Measurements from ENCODE around the gene PLEKHA6.

PLEKHA6 gene

GRCh38 chr1:204377800-204378668 lies 18.3 kb upstream of the PLEKHA6 start:
- no peak for DNase-seq

DNA sequence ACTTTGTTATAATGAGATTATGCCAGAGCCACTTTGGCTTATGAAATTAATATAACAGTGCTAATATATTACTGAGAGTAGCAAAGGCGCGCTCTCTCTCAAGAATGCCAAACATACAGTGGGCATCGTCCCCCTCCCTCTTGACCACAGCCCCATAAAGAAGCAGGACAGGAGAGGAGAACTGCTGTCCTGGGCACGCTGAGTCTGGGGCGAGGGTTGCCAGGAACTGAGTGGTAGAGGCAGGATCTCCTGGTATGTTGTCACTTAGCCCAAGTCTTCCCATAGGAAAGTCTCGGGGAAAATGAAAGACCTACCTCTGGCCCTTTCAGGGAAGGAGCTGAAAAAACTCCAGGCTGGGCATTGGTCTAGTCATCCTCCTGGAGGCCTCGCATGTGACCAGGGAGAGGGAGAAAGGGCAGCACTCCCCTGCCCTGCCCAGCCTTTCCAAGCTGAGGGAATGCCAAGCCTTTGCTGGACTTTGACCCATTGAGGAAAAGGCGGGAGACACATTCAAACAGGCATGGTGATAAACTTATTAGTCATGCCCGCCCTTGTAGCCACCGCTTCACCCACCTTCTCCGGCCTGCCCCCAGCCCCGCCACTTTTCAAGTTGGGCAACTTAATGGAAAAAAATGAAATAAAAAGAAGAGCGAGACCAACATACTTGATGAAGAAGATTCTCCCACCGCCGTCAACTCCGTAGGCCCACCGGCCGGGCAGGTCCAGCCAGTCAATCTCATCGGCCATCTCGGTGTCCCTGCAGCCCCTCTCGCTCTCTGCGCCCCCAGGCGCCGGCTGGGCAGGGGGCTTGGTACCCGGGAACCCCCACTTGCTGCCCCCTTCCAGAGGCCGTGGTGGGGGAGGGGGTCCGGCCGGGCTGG lies 17.4 kb upstream of the PLEKHA6 start:
- no peak for DNase-seq

- DNase-seq: no peak
Measured at GRCh38 chr1:204376465-204376864, 16.7 kb upstream of the PLEKHA6 start.

GRCh38 chr1:204373911-204374310 lies 14.2 kb upstream of the PLEKHA6 start:
- DNase-seq: no peak

- DNase-seq: no peak
Measured at GRCh38 chr1:204370176-204370575, 10.4 kb upstream of the PLEKHA6 start.

- DNase-seq: no peak
Measured at GRCh38 chr1:204368996-204369726, 9.4 kb upstream of the PLEKHA6 start.

- DNase-seq: no peak
Measured at GRCh38 chr1:204367956-204368355, 8.2 kb upstream of the PLEKHA6 start.

DNA sequence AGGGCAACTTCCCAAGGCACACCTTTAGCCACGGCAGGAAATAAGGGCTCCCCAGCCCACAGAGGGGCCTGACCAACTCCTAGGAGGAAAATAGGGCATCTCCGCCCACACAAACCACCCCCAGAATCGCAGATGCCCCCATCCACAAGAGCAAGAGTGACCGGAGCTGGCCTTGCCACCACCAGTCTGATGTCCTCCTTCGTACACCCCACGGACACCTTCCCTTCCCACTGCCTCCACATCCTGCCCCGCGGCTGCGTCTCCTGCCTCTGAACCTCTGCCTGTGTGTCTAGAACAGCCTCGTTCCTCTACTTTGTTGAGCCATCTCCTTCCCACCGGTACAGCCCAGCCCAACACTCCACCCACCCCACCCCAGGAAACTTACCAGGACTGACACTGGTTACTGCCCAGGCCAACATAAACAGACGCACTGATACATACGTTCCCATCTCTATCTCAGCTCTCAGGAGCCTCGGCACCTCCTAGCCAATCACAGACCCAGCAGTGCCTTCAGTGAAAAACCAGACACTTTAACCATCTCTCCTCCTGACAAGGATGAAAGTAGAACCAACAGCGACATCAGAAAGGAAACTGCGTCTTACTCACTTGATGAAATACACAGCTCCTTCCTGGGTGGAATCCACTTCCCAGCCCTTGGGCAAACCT lies 7.6 kb upstream of the PLEKHA6 start:
- DNase-seq: no peak

DNA sequence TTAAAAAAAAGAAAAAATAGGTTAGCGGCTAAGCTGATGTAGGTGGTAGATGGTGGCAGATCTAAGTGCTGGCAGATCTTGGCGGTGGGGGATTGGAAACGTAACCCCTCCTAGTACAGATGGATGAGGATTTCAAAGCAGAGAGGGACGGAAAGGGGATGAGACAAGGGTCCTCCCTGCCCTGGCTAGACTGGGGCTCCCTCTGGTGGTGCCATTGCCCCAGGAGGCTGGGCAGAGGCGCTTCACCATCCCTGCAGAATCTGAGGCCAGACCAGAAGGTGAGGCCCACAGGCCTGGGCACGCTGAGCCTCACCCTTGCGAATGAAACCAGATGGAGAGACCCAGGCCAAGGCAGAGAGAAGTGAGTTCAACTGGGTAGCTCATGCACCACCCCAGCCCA lies 7.0 kb upstream of the PLEKHA6 start:
- DNase-seq: no peak

GRCh38 chr1:204363335-204364114 lies 3.8 kb upstream of the PLEKHA6 start:
- DNase-seq: peak; percentile 79

DNA sequence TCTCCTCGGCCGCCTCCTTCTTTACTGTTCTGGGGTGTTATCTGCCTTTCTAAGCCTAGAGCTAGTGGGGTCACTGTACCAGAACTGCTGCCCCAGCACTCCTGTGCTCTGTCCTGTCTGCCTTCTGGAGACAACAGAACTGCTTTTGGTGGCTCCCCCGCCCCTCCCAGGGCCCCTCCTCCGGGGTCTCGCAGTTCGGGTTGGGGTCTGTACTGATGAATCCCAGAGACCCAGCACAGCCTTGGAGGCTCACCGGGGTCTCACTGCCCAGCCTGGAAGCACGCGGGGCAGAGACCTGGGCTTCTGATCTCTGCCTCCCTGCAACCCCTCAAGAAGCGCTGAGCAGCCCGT lies 3.2 kb upstream of the PLEKHA6 start:
- no peak for DNase-seq

GRCh38 chr1:204361781-204362180 lies 2.1 kb upstream of the PLEKHA6 start:
- DNase-seq: no peak

- DNase-seq: no peak
Measured at GRCh38 chr1:204361341-204361771, 1.6 kb upstream of the PLEKHA6 start.

GRCh38 chr1:204360314-204360713 lies 585 bp upstream of the PLEKHA6 start:
- no peak for DNase-seq

DNA sequence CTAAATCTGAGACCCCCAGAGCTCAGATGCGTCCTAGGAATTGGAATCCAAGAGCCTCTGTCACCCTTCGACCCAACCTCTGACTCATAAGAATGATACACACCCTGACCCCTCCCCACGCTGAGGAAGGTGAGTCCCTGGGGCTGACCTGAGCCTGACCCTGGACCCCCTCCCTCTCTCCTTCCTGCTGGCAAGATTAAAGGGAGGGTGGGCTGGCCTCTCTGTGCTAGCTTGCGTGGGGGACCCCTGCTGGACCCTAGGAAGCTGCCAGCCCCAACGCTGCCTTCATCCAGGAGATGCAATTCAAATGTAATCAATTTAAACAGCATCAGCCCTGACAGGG lies 627 bp downstream of the PLEKHA6 start:
- DNase-seq: no peak

DNA sequence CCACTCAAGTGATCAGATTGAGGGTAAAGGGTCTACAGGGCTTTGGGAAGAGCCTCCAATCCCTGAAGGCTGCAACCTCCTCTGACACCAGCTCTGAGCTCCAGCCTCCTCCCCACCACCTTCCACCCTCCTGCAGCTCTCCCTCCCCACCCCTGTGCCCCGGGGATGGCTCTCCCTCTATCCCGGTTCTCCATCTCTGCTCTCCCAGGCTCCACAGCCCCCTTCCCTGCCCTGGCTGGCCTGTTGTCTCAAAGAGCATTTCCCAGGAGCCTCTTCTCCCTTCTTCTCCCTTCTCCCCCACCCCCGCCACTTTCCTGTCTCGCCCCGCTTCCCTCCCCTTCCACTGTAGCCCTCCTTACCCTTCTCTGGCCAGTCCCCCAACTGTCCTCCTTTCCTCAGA lies 1.1 kb downstream of the PLEKHA6 start:
- DNase-seq: no peak

DNA sequence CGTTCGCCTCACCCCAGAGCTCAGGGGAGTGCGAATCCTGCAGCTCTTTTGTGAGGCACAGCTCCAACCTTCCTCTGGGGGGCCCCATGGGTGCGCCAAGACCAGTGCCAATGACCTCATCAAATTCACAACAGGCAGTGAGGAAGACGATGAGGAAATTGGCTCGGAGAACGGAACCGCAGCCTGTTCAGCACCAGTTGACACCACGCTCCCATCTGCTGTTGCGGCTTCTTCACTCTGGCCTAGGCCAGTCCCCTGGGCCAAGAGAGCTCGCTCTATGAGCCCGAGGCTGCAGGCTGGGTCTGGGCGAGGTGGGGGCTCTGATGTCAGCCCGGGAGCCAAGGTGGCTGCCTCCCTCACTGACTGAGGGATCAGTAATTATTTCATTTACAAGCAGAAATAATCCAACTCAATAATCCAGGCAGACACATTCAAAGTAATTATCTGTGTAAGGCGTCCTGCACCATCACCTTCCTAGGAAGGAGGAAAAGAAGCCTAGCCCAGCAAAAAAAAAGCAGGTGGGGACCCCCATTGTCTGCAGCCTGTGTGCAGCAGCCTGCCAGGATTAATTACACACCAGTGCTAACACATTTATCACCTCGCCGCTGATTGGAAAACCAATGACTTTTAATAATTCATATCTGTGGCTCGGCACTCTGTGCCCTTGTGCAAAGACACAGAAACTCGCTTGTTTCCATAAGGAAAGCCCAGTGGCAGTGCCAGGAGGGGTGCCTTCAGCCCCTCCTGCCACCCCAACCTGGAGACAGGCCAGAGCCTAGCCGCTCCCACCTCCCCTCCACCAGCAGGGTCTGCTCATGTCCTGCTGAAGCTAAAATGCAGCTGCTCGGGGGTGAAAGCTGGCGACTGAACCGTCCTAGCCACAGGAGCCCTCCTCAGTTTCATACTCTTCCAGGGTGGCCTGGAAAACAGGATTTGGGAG lies 1.9 kb downstream of the PLEKHA6 start:
- no peak for DNase-seq

DNA sequence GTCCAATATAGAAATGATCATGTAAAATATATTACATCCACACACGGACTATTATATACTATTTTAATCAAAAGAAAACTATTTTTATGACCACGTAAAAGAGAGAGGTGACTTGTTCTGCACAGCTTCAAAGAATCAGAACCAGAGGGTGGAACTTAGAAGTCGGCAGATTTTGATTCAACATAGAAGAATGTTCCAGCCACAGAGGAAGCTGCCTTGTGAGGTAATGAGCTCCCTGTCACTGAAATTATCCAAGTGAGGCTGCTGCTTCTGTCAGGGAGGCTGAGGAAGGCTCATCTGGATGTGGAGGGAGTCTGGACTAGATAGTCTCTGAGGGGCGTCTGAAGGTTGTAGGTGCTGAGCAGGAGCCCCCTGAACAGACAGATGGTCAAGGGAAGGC lies 2.7 kb downstream of the PLEKHA6 start:
- DNase-seq: no peak

GRCh38 chr1:204355913-204356312 lies 3.8 kb downstream of the PLEKHA6 start:
- no peak for DNase-seq

GRCh38 chr1:204354579-204354978 lies 5.2 kb downstream of the PLEKHA6 start:
- DNase-seq: no peak

All from left hindlimb (tissue), 1 donor.